Measurements from ENCODE around the gene WIPF2. TPM values are rescaled to one million over a fixed set of nuclear protein-coding genes. Genes with fewer than 3 reads are reported as not detected.
A peak's percentile ranks its signal among the peaks of the same experiment; 100 is the strongest.

WIPF2 gene
- 6.9 TPM for total RNA-seq

- DNase-seq: peak; percentile 99
These were observed at the start of gene WIPF2 for GRCh38 chr17:40218740-40219593. Gene WIPF2, plus strand, starts transcription at chr17:40219304. Its CDS starts 37,156 bp downstream, at chr17:40256460.

GRCh38 chr17:40170325-40170724 is 48.8 kb upstream of the WIPF2 start:
- DNase-seq: no peak

- DNase-seq: no peak
These were observed 47.4 kb upstream of the WIPF2 start for GRCh38 chr17:40171750-40172149.

GRCh38 chr17:40173091-40173777 is 45.9 kb upstream of the WIPF2 start:
- DNase-seq: no peak

GRCh38 chr17:40173778-40174135 is 45.3 kb upstream of the WIPF2 start:
- DNase-seq: no peak

- DNase-seq: no peak
These were observed 44.6 kb upstream of the WIPF2 start for GRCh38 chr17:40174514-40174913.

GRCh38 chr17:40175928-40176753 is 43.0 kb upstream of the WIPF2 start:
- peak; percentile 33 for DNase-seq

- DNase-seq: peak; percentile 31
These were observed 42.4 kb upstream of the WIPF2 start for GRCh38 chr17:40176754-40177110.

GRCh38 chr17:40177275-40177874 is 41.7 kb upstream of the WIPF2 start, which contains the start of gene RAPGEFL1:
Gene RAPGEFL1, plus strand, starts transcription at chr17:40177470. Its CDS starts 392 bp downstream, at chr17:40177862.
- DNase-seq: peak; percentile 83

GRCh38 chr17:40178021-40178601 is 41.0 kb upstream of the WIPF2 start:
- DNase-seq: no peak

- DNase-seq: no peak
These were observed 40.4 kb upstream of the WIPF2 start for GRCh38 chr17:40178660-40179059.

- no peak for DNase-seq
These were observed 39.0 kb upstream of the WIPF2 start for GRCh38 chr17:40179923-40180659.

- no peak for DNase-seq
These were observed 38.4 kb upstream of the WIPF2 start for GRCh38 chr17:40180694-40181093.

GRCh38 chr17:40181205-40181604 is 37.9 kb upstream of the WIPF2 start:
- DNase-seq: peak; percentile 63

GRCh38 chr17:40182606-40183005 is 36.5 kb upstream of the WIPF2 start:
- no peak for DNase-seq

GRCh38 chr17:40187238-40187637 is 31.9 kb upstream of the WIPF2 start:
- no peak for DNase-seq

- no peak for DNase-seq
These were observed 30.4 kb upstream of the WIPF2 start for GRCh38 chr17:40188694-40189093.

GRCh38 chr17:40190197-40191021 is 28.7 kb upstream of the WIPF2 start:
- no peak for DNase-seq

GRCh38 chr17:40191237-40192208 is 27.6 kb upstream of the WIPF2 start:
- DNase-seq: peak; percentile 77
